HG03442 (cell line): ENCODE results near the gene ST3GAL2.
"Not testable (repeated sequence)": the region's sequence is repeated elsewhere in the genome, so short reads cannot be mapped to it uniquely, and the experiment has no call there.

Source experiments
- ATAC-seq: cut with Tn5 transposase; IDR thresholded peaks from one replicate; pipeline ENCODE4 v1.9.1; 2021; ENCODE audit warnings: mild to moderate bottlenecking, moderate library complexity; ENCODE audit not compliant: unreplicated experiment

ST3GAL2 gene

GRCh38 chr16:70388006-70388680, 50.8 kb downstream of the ST3GAL2 start:
- ATAC-seq = no peak

DNA sequence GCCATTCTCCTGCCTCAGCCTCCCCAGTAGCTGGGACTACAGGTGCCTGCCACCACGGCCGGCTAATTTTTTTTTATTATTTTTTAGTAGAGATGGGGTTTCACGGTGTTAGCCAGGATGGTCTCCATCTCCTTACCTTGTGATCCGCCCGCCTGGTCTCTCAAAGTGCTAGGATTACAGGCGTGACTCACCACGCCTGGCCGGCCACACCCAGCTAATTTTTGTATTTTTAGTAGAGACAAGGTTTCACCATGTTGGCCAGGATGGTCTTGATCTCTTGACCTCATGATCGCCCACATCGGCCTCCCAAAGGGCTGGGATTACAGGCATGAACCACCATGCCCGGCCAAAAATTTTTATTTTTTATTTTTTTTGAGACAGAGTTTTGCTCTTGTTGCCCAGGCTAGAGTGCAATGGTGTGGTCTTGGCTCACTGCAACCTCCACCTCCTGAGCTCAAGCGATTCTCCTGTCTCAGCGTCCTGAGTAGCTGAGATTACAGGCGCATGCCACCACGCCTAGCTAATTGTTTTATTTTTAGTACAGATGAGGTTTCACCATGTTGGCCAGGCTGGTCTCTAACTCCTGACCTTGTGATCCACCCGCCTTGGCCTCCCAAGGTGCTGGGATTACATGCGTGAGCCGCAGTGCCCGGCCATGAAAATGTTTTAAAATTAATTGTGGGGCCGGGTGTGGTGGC, 52.5 kb downstream of the ST3GAL2 start:
- not testable (repeated sequence) for ATAC-seq

GRCh38 chr16:70383421-70383960, 55.4 kb downstream of the ST3GAL2 start:
- ATAC-seq = no peak

GRCh38 chr16:70381604-70382342, 57.1 kb downstream of the ST3GAL2 start:
- ATAC-seq = no peak

- peak; percentile 82 for ATAC-seq
Observed at GRCh38 chr16:70380919-70381603, 57.8 kb downstream of the ST3GAL2 start.

DNA sequence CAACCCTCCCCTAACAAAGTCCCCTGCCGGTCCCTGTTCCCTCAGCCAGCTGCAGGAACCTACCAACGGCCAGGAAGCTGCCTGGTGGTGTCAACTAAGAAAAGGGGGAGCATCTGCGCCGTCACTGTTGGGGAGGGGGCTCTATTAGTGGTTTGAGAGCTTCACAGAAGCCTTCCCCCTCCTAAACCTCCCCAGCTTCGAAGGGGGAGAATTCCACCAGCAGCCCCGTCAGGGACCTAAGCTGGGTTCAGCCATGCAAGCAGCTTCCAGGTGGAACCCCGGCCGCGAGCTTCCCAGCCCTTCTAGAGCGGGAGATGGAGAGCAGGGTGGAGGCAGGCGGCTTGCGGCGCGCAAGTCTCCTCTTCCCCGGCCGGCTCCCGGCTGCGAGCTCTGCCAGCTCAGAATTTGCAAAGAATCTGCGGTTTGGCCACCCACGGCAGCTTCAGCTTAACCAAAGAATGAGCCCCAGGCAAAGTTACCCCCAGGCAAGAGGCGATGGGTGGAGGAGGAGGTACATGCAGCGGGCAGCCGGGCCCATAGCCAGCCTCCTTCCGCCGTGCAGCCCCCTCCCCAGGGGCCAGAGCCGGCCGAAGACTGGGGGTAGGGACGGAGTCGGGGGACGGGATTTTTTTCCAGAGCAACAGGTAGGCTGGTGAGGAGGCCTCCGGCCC, 58.5 kb downstream of the ST3GAL2 start:
- ATAC-seq = peak; percentile 18

DNA sequence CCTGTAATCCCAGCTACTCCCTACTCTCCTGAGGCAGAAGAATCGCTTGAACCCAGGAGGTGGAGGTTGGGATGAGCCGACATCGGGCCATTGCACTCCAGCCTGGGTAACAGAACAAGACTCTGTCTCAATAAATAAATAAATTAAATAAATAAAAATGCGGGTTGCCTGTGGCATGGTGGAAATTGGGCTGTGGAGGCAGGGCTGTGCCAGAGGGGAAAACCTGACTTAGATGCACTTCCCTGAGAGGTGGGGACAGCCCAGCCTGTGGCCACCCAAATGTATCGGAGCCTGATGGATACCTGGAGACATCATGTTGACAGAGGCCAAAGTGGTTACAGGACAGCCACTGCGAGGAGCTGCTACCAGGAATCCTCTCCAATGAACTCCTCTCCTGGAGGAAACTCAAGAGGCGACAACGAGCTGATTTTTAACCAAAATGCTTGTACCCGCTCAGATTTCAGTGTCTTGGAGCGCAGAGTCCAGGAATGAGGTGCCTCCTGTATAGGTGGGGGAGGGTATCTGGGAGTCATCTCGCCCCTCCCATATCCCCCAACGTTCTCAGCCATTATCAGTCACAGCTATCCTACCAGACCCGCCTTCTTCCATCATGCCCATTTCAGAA, 59.9 kb downstream of the ST3GAL2 start:
- ATAC-seq = no peak

DNA sequence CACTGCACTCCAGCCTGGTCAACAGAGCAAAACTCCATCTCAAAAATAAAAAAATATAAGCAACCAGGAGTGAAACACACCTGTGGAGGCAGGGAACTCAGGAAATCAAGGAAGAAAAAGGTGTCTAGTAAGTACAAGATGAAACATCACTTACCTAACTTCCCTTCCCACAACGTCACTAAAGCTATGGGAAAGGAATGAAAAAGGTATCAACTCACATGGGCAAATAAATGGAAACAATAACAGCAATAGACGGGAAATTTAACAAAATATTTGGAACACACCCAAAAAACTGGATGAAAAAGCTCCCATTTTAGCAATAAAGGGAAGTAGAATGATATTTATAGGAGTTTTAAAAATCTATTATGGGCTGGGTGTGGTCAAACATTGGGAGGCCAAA, 61.1 kb downstream of the ST3GAL2 start:
- ATAC-seq = no peak

DNA sequence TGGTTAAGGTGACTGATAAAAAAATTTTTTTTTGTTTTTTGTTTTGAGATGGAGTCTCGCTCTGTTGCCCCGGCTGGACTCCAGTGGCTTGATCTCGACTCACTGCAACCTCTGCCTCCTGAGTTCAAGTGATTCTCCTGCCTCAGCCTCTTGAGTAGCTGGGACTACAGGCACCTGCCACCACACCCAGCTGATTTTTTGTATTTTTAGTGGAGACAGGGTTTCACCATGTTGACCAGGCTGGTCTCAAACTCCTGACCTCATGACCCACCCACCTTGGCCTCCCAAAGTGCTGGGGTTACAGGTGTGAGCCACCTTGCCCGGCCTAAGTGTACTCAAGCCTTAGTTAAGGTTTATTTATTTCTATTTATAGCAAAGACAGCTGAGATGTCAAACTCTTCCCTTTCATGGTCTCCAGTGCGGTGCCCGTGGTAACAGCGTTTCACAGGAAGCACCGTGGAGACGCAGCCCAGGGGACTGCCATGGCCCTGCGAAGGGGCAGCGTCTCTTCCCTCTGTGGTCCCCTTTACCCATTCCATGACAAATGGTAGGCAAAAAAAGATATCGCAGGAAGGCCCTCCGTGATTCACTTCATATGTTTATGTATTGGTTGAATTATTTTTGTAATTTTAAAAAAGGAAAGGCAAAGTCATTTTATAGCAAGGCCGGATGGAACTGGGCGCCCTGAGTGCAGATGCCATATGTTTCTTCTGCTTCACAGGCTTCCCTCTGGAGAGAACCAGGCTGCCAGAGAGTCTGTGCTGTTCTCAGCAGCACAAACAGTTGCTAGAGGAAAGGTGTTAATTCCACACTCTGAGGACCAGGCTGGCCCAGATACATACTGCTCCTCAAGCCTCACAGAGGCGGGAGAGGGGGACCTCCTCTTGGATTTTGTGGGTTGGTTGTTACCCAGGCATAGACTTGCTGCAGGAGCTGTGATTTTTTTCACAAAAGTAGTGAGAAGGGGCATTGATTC, 63.0 kb downstream of the ST3GAL2 start:
- no peak for ATAC-seq

GRCh38 chr16:70374213-70374612, 64.7 kb downstream of the ST3GAL2 start:
- ATAC-seq = no peak

DNA sequence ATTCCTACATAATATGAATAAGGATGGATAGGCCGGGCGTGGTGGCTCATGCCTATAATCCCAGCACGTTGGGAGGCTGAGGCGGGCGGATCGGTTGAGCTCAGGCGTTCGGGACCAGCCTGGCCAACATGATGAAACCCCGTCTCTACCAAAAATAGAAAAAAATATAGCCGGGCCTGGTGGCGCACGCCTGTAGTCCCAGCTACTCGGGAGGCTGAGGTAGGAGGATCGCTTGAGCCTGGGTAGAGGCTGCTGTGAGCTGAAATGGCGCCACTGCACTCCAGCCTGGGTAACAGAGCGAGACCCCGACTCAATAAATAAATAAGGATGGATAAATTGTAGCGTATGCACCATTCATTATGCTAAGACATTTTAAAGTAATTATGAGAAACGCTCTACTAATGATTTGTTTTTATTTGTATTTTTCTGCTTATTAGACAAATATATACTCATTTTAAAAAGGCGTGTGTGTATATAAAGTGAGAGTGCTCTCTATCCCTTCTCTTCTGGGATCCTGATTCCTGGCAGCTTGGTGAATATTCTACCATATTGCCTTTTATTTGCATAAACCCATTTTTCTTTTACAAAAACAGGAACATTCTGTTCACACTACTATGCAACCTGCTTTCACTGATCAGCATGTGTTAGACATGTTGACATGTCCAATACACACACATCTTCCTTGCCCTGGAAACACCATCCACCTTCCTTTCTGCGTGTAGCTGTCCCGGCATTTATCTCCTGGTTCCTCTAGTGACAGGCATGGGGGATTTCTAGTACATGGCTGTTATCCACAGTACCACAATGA, 65.8 kb downstream of the ST3GAL2 start:
- ATAC-seq = no peak

GRCh38 chr16:70370924-70371323, 68.0 kb downstream of the ST3GAL2 start:
- no peak for ATAC-seq

DNA sequence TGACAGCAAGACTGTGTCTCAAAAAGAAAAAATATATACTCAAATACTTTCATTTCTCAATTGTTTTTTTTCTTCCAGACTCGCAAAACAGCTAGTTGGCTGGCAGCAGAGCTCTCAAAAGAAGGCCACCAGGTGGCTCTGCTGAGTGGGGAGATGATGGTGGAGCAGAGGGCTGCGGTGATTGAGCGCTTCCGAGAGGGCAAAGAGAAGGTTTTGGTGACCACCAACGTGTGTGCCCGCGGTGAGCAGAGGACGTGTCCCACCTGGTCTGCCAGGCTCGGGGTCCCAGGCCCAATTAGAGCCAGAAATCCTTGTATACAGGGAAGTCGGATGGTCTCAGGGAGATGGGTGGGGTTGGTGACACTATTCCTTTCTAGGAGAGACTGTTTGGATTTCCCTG, 68.8 kb downstream of the ST3GAL2 start:
- not testable (repeated sequence) for ATAC-seq

DNA sequence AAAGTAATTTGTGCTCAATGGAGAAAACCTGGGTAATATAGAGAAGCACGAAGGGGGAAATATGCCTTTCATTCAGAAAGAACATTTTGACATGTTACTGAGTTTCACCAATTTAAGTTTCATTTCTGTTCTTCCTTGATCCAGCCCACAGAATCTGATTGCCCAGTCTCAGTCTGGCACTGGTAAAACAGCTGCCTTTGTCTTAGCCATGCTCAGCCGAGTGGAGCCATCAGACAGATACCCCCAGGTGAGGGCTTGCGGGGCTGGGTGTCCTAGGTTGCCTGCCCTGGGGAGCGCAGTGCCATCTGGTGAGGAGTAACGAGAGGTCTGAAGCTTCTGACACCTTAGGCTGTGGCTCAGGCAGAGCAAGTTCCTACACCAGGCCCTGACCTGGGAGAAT, 74.5 kb downstream of the ST3GAL2 start:
- ATAC-seq = no peak

GRCh38 chr16:70359552-70359951, 79.3 kb downstream of the ST3GAL2 start:
- ATAC-seq = no peak

GRCh38 chr16:70349783-70350182, 89.1 kb downstream of the ST3GAL2 start:
- no peak for ATAC-seq

DNA sequence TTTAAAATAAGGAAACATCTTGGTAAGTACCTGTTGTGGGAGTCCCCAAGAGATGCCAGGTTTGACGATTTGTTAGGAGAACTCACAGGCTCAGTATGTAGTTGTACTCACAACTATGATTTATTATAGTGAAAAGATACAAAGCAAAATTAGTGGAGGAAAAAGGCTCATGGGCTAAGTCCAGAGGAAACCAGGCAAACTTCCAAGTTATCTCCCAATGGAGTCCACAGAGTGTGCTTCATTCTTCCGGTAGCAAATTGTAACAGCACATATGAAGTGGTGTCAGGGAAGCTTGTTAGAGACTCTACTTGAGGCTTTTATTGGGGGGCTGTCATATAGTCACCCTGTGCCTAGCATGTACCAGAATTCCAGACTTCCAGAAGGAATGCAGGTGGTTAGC, 89.9 kb downstream of the ST3GAL2 start:
- ATAC-seq = no peak

- ATAC-seq = no peak
Observed at GRCh38 chr16:70345840-70346239, 93.1 kb downstream of the ST3GAL2 start.
